Activated CD8-positive, alpha-beta T cell treated with anti-CD3 and anti-CD28 coated beads for 36 hours (primary cell): ENCODE data around the gene TSEN34. TPM values are rescaled to one million over a fixed set of nuclear protein-coding genes. Genes with fewer than 3 reads are reported as not detected.

Source experiments
- ATAC-seq: fragments of 200-7000 bp; cut with Tn5 transposase; one replicate; pipeline ENCODE4 v1.10.0; 2021; ENCODE audit warnings: mild to moderate bottlenecking, moderate library complexity
- CTCF ChIA-PET: fragments of 350-600 bp; sonication (Branson Sonifier 250); formaldehyde crosslinking; loops from one replicate; lab custom pipeline; 2021; ENCODE audit warnings: antibody characterized with exemption; lab: Charles Lee
- POLR2A ChIA-PET: fragments of 350-600 bp; sonication (Branson Sonifier 250); formaldehyde crosslinking; loops from one replicate; lab custom pipeline; 2021; ENCODE audit warnings: antibody characterized with exemption; lab: Charles Lee
- DNase-seq: peaks from one replicate; pipeline ENCODE4 v3.0.0-alpha.2; 2020
- H3K27ac Mint-ChIP-seq: one replicate; pipeline ENCODE4 v1.8.0; 2021; ENCODE audit warnings: mild to moderate bottlenecking, mixed read lengths
- H3K27me3 Mint-ChIP-seq: one replicate; pipeline ENCODE4 v1.8.0; 2021; ENCODE audit warnings: mixed read lengths
- H3K36me3 Mint-ChIP-seq: one replicate; pipeline ENCODE4 v1.8.0; 2021; ENCODE audit warnings: low read depth, mixed read lengths
- H3K4me1 Mint-ChIP-seq: one replicate; pipeline ENCODE4 v1.8.0; 2021; ENCODE audit warnings: low read depth, mixed read lengths
- H3K4me3 Mint-ChIP-seq: one replicate; pipeline ENCODE4 v1.8.0; 2021; ENCODE audit warnings: mild to moderate bottlenecking, moderate library complexity, mixed read lengths
- H3K9me3 Mint-ChIP-seq: one replicate; pipeline ENCODE4 v1.8.0; 2021; ENCODE audit warnings: mixed read lengths
- CTCF ChIP-seq: fragments of 200-600 bp; IDR thresholded peaks from one replicate; pipeline ENCODE4 v1.8.0; 2022; ENCODE audit warnings: antibody characterized with exemption, mild to moderate bottlenecking
- intact Hi-C: fragments of 100-400 bp; cut with micrococcal nuclease; formaldehyde crosslinking; loops from one replicate; pipeline ENCODE4 v1.10.0; 2022
- total RNA-seq, 2 experiments: library from RNA; stranded (reverse); gene quantifications; one replicate each; pipeline ENCODE4 v1.2.3, GENCODE V29; 2021

The TSEN34 gene
- total RNA-seq, 2 experiments from 2014 or later = 12.5 TPM

- H3K36me3 Mint-ChIP-seq = peaks cover 42% of the 10 kb centered on the region
- no peak for TF ChIP-seq CTCF
- ATAC-seq (no peak), DNase-seq (no peak)
- no peaks in the 10 kb centered on the region for H3K9me3 Mint-ChIP-seq
- peak overlapping the region; percentile 83 for H3K27ac Mint-ChIP-seq
- peaks cover 31% of the 10 kb centered on the region for H3K4me1 Mint-ChIP-seq
- intact Hi-C loops = no loop called here
- H3K4me3 Mint-ChIP-seq = peak overlapping the region; percentile 87
- ChIA-PET POLR2A (interaction anchor here (0.9 to 18.7 kb wide), 7 partner anchors 5 to 84 kb away, joined by 3 to 419 read pairs (median 18); partner anchors contain the start of genes LENG1, MBOAT7, PRPF31 and RPS9), CTCF (interaction anchor here (0.8 to 1.4 kb wide), 3 partner anchors 9 to 31 kb away, joined by 3 to 4 read pairs (median 3); partner anchors contain the start of genes MBOAT7 and TSEN34)
- H3K27me3 Mint-ChIP-seq = no peaks in the 10 kb centered on the region
Measured at GRCh38 chr19:54199401-54199800, 8.3 kb downstream of the TSEN34 start.

- Mint-ChIP-seq H3K4me1 (peaks cover 49% of the 10 kb centered on the region), H3K36me3 (peaks cover 56% of the 10 kb centered on the region), H3K27ac (peak overlapping the region; percentile 99), H3K4me3 (peak overlapping the region; percentile 87), H3K27me3 (no peaks in the 10 kb centered on the region), H3K9me3 (no peaks in the 10 kb centered on the region)
- ATAC-seq (no peak), DNase-seq (no peak)
- ChIA-PET CTCF (interaction anchor here (0.8 to 1.9 kb wide), 2 partner anchors 13 to 65 kb away, joined by 3 to 5 read pairs; partner anchors contain the start of gene MBOAT7), POLR2A (interaction anchor here (0.6 to 18.7 kb wide), 21 partner anchors 5 to 1054 kb away, joined by 3 to 419 read pairs (median 5); partner anchors contain the start of genes CNOT3, LENG1, LENG8 and LENG9)
- no peak for TF ChIP-seq CTCF
- intact Hi-C loops = no loop called here
Measured at GRCh38 chr19:54201172-54201701, 10.1 kb downstream of the TSEN34 start.

GRCh38 chr19:54201980-54202379 is 10.9 kb downstream of the TSEN34 start:
- H3K36me3 Mint-ChIP-seq = peaks cover 63% of the 10 kb centered on the region
- no peak for ATAC-seq
- peak overlapping the region; percentile 99 for H3K27ac Mint-ChIP-seq
- DNase-seq = no peak
- no peak for TF ChIP-seq CTCF
- ChIA-PET CTCF (interaction anchor here (1.9 kb wide), 1 partner anchor 13 kb away, joined by 5 read pairs; the partner anchor contains the start of gene MBOAT7), POLR2A (interaction anchor here (0.8 to 18.7 kb wide), 10 partner anchors 4 to 1053 kb away, joined by 3 to 419 read pairs (median 10); partner anchors contain the start of genes LENG1, MBOAT7, PRPF31 and RPS9)
- peaks cover 56% of the 10 kb centered on the region for H3K4me1 Mint-ChIP-seq
- H3K27me3 Mint-ChIP-seq = no peaks in the 10 kb centered on the region
- peak overlapping the region; percentile 87 for H3K4me3 Mint-ChIP-seq
- no peaks in the 10 kb centered on the region for H3K9me3 Mint-ChIP-seq
- intact Hi-C loops = no loop called here

- Mint-ChIP-seq H3K27ac (peak overlapping the region; percentile 62), H3K4me3 (peak overlapping the region; percentile 87), H3K4me1 (peaks cover 68% of the 10 kb centered on the region), H3K9me3 (no peaks in the 10 kb centered on the region), H3K36me3 (peaks cover 75% of the 10 kb centered on the region), H3K27me3 (no peaks in the 10 kb centered on the region)
- TF ChIP-seq CTCF = no peak
- ChIA-PET POLR2A (interaction anchor here (0.9 to 18.7 kb wide), 7 partner anchors 3 to 259 kb away, joined by 3 to 419 read pairs (median 8); partner anchors contain the start of genes CNOT3, LENG1, MBOAT7 and RPS9), CTCF (no interaction called here)
- no peak for DNase-seq
- no peak for ATAC-seq
- intact Hi-C loops = no loop called here
Measured at GRCh38 chr19:54203151-54203611, 12.1 kb downstream of the TSEN34 start.
